Astrocyte (in vitro differentiated cells and primary cell): Measurements from ENCODE around the gene BTBD16.

Experiments used
- EZH2 ChIP-seq: IDR thresholded peaks from 2 replicates; pipeline ENCODE4 v1.6.1; 2012; ENCODE audit warnings: mild to moderate bottlenecking, low read length, inconsistent platforms; ENCODE audit not compliant: insufficient read depth
- TF ChIP-seq, protein P1 (sequence below): IDR thresholded peaks from 2 replicates; pipeline ENCODE4 v1.5.1; 2011; ENCODE audit warnings: low read depth, mild to moderate bottlenecking, inconsistent platforms, low read length, moderate library complexity; ENCODE audit not compliant: insufficient read depth

- TF ChIP-seq, protein P1, sequence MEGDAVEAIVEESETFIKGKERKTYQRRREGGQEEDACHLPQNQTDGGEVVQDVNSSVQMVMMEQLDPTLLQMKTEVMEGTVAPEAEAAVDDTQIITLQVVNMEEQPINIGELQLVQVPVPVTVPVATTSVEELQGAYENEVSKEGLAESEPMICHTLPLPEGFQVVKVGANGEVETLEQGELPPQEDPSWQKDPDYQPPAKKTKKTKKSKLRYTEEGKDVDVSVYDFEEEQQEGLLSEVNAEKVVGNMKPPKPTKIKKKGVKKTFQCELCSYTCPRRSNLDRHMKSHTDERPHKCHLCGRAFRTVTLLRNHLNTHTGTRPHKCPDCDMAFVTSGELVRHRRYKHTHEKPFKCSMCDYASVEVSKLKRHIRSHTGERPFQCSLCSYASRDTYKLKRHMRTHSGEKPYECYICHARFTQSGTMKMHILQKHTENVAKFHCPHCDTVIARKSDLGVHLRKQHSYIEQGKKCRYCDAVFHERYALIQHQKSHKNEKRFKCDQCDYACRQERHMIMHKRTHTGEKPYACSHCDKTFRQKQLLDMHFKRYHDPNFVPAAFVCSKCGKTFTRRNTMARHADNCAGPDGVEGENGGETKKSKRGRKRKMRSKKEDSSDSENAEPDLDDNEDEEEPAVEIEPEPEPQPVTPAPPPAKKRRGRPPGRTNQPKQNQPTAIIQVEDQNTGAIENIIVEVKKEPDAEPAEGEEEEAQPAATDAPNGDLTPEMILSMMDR: no peak
- TF ChIP-seq EZH2: no peak
Measured at GRCh38 chr10:122243550-122243949, 27.5 kb upstream of the BTBD16 start.
